Activated naive CD4-positive, alpha-beta T cell treated with anti-CD3 and anti-CD28 coated beads, Interleukin-2, amount 50 U/mL, for 24 hours (primary cell): Measurements from ENCODE around the gene GRHL3.

Experiments
- H3K27ac Mint-ChIP-seq: one replicate; pipeline ENCODE4 v1.8.0; 2021; ENCODE audit warnings: mild to moderate bottlenecking, mixed read lengths
- H3K27me3 Mint-ChIP-seq: one replicate; pipeline ENCODE4 v1.8.0; 2021; ENCODE audit warnings: mixed read lengths
- H3K36me3 Mint-ChIP-seq: one replicate; pipeline ENCODE4 v1.8.0; 2021; ENCODE audit warnings: mixed read lengths
- H3K4me1 Mint-ChIP-seq: one replicate; pipeline ENCODE4 v1.8.0; 2021; ENCODE audit warnings: mixed read lengths
- H3K4me3 Mint-ChIP-seq: one replicate; pipeline ENCODE4 v1.8.0; 2021; ENCODE audit warnings: mild to moderate bottlenecking, mixed read lengths
- H3K9me3 Mint-ChIP-seq: one replicate; pipeline ENCODE4 v1.8.0; 2021; ENCODE audit warnings: mixed read lengths

The GRHL3 gene

GRCh38 chr1:24384251-24385090 lies 65.3 kb downstream of the GRHL3 start:
- Mint-ChIP-seq H3K4me1 (peaks cover 16% of the 10 kb centered on the region), H3K27me3 (no peaks in the 10 kb centered on the region), H3K27ac (no peak overlapping the region), H3K36me3 (peaks cover 4% of the 10 kb centered on the region), H3K4me3 (no peak overlapping the region), H3K9me3 (no peaks in the 10 kb centered on the region)

DNA sequence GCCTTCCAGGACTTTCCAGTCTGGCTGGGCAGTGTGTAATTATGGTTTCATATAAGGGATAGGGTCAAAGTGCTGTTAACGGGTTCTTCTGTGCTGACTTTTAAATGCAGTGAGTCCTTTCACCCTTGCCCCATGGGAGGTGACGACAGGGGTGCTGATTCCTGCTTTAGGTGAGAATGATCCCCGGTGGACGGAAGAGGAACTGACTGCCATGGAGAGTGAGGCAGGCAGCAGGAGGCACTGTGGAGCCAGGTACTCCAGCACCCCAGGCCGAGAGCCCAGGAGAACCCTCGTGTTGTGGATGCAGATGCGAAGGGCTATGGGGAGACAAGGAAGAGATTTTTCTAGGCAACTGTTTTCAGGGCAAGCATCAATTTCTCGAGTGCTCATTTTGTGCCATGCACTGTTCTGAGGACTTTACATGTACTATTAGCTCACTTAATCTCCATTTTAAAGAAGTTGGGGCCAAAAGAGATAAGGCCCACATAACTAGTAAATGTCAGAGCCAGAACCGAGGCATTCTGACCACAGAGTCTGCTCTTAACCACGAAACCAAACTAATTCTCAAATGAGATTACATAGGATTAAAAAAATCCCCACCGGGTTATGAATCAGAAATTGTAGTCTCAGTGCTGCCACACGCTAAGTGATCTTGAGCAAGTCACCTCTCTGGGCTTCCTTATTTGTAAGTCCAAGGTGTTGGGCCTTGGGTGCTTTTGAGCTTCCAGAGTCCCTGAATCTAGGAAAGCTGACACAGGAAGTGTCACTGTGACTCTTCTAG lies 66.2 kb downstream of the GRHL3 start:
- Mint-ChIP-seq H3K4me3 (no peak overlapping the region), H3K36me3 (peaks cover 2% of the 10 kb centered on the region), H3K4me1 (peaks cover 16% of the 10 kb centered on the region), H3K27ac (no peak overlapping the region), H3K9me3 (no peaks in the 10 kb centered on the region), H3K27me3 (no peaks in the 10 kb centered on the region)

- no peaks in the 10 kb centered on the region for H3K27me3 Mint-ChIP-seq
- no peak overlapping the region for H3K27ac Mint-ChIP-seq
- H3K36me3 Mint-ChIP-seq, result peaks cover 2% of the 10 kb centered on the region
- H3K9me3 Mint-ChIP-seq, result no peaks in the 10 kb centered on the region
- no peak overlapping the region for H3K4me3 Mint-ChIP-seq
- peaks cover 19% of the 10 kb centered on the region for H3K4me1 Mint-ChIP-seq
Observed at GRCh38 chr1:24386241-24386640, 67.1 kb downstream of the GRHL3 start.

GRCh38 chr1:24386931-24387330 lies 67.8 kb downstream of the GRHL3 start:
- no peaks in the 10 kb centered on the region for H3K9me3 Mint-ChIP-seq
- H3K4me1 Mint-ChIP-seq, result peaks cover 26% of the 10 kb centered on the region
- peaks cover 2% of the 10 kb centered on the region for H3K36me3 Mint-ChIP-seq
- H3K27me3 Mint-ChIP-seq, result no peaks in the 10 kb centered on the region
- H3K27ac Mint-ChIP-seq, result no peak overlapping the region
- H3K4me3 Mint-ChIP-seq, result no peak overlapping the region

DNA sequence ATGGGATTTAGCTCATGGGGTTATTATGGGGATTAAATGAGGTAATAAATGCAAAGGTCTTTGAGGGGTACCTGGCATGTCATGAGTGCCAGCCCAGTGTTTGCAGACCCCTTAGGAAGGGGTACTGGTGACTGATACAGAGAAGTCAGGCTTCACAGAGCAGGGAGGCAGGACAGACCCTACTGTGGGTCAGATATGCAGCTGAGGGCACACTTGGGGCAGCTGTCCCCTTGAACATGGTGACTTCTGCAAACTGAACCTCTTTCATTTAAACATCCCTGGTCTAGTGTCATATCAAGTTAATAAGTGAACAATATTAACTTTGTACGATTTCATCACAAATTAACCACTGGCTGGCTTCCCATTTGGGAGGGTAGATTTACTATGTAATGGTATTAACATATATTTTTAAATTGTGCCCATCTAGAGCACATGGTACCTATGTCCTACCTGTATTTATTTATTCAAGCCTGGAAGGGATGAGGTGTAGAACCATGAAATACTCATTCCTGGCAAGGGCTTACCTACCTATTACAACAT lies 68.5 kb downstream of the GRHL3 start:
- no peaks in the 10 kb centered on the region for H3K27me3 Mint-ChIP-seq
- H3K36me3 Mint-ChIP-seq, result peaks cover 2% of the 10 kb centered on the region
- H3K4me3 Mint-ChIP-seq, result no peak overlapping the region
- no peaks in the 10 kb centered on the region for H3K9me3 Mint-ChIP-seq
- peaks cover 33% of the 10 kb centered on the region for H3K4me1 Mint-ChIP-seq
- H3K27ac Mint-ChIP-seq, result no peak overlapping the region

DNA sequence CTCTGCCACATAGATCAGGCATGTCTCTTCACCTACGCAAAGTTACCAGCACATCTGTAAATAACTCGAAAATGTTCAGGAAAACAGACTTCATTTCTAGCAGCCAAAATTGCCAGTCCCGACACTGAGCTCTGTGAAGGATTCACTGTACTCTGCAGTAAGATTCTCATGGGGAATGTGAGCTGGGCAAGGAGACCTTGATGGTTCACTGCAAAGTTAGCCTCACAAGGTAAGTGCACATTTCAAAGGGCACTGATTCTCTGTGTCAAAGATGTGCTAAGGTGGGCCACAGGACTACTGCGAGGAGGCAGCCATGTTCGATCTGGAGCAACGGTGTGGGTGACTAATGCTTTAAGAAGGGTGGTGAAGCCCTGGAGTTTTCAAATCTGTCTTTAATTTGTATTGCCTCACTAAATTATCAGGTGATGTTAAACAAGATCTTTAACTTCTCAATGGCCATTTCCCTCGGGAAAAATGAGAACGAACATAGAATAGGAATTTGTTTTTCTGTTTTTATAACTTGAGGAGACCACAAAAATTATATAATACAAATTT lies 69.3 kb downstream of the GRHL3 start:
- H3K27ac Mint-ChIP-seq, result no peak overlapping the region
- H3K36me3 Mint-ChIP-seq, result peaks cover 2% of the 10 kb centered on the region
- peaks cover 40% of the 10 kb centered on the region for H3K4me1 Mint-ChIP-seq
- H3K9me3 Mint-ChIP-seq, result no peaks in the 10 kb centered on the region
- no peak overlapping the region for H3K4me3 Mint-ChIP-seq
- no peaks in the 10 kb centered on the region for H3K27me3 Mint-ChIP-seq

- Mint-ChIP-seq H3K27me3 (no peaks in the 10 kb centered on the region), H3K9me3 (no peaks in the 10 kb centered on the region), H3K4me1 (peaks cover 46% of the 10 kb centered on the region), H3K27ac (no peak overlapping the region), H3K36me3 (peaks cover 2% of the 10 kb centered on the region), H3K4me3 (no peak overlapping the region)
Observed at GRCh38 chr1:24389231-24389678, 70.1 kb downstream of the GRHL3 start.

DNA sequence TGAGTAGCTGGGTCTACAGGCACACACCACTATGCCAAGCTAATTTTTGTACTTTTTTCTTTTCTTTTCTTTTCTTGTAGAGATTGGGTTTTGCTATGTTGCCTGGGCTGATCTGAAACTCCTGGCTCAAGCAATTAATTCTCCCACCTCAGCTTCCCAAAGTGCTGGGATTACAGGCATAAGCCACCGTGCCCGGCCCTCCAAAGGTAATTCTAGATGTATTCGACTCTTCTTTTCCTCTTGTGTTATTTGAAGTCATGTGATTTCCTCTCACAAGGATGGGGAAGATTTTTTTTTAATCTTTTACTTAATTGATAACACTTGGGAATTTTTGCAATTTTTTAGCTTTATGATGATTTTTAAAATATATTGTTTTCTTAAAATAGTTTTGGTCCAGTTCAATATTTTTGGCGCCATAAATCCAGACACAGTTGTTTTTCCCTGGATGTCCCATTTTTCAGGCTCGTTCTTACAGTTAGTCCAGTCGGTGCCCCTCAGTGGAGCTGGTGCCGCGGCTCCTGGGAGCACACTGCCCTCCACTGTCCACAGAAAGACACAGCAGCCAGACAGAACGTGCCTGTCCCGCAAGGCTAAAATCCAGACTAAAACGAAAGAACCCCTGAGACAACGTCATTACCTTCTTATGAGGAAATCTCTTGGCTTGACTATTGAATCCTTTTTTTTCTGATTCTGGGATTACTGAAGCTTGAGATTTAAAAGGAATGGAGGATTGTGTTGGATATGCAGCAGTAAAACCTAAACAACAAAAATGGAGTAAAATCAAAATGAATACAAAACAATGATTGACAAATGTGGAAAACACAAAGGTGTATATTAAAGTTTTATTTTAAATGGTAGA lies 72.0 kb downstream of the GRHL3 start:
- Mint-ChIP-seq H3K9me3 (no peaks in the 10 kb centered on the region), H3K4me1 (peaks cover 43% of the 10 kb centered on the region), H3K4me3 (peak overlapping the region; percentile 79), H3K36me3 (peaks cover 2% of the 10 kb centered on the region), H3K27me3 (no peaks in the 10 kb centered on the region), H3K27ac (peak overlapping the region; percentile 95)

DNA sequence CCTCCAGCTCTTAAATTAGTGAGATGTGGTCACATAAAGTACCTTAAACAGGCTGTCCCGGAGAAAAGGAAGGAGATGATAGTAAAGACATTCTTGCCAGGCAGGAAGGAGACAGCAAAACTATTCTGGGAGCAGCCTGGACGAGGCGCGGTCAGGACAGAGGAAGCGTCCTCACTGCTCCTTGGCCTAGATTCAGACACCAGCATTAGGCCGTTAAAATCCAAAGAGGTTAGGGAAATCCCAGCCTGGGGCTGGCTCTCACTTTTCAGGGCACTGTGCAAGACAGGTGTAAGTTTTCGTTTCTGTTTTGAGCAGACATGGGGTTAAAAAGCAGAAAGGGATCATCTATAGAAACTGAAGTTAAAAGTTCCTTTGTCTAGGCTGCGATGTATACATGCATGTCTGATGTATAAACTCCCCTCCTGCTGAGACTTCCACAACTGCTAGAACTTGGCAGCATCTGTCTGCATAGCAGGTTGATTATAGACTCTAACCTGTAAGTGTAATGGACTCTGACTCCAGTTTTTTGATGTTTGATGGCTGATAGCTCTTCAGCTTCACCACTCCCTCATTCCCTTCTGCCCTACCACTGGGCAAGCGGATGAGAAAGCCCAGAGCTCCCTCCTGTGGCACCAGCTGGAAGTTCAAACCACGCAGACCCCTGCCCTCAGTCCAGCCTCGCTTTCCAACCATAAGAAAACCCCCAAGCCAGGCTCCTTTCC lies 72.9 kb downstream of the GRHL3 start:
- Mint-ChIP-seq H3K4me3 (peak overlapping the region; percentile 79), H3K36me3 (no peaks in the 10 kb centered on the region), H3K27ac (peak overlapping the region; percentile 95), H3K9me3 (no peaks in the 10 kb centered on the region), H3K4me1 (peaks cover 43% of the 10 kb centered on the region), H3K27me3 (no peaks in the 10 kb centered on the region)

DNA sequence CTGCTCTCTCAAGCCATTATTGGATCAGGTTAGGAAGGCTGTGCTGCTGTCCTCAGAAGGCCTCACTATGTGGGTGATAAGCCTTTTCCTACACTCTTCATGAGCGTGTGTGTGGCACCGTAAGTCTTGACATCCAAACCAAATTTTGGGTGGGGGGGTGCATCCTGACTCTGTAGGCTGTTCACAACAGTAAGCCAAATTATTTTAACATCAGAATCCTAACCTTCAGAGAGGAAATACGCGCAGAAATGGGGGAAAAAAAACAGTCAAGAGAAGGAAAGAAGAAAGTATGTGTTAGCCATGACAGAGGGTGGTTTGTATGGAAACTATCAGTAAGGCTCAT lies 73.4 kb downstream of the GRHL3 start:
- Mint-ChIP-seq H3K9me3 (no peaks in the 10 kb centered on the region), H3K4me1 (peaks cover 43% of the 10 kb centered on the region), H3K27ac (peak overlapping the region; percentile 95), H3K27me3 (no peaks in the 10 kb centered on the region), H3K36me3 (no peaks in the 10 kb centered on the region), H3K4me3 (peak overlapping the region; percentile 79)

- Mint-ChIP-seq H3K27me3 (no peaks in the 10 kb centered on the region), H3K4me1 (peaks cover 43% of the 10 kb centered on the region), H3K9me3 (no peaks in the 10 kb centered on the region), H3K36me3 (no peaks in the 10 kb centered on the region), H3K4me3 (peak overlapping the region; percentile 79), H3K27ac (peak overlapping the region; percentile 95)
Observed at GRCh38 chr1:24392982-24393650, 74.0 kb downstream of the GRHL3 start.

DNA sequence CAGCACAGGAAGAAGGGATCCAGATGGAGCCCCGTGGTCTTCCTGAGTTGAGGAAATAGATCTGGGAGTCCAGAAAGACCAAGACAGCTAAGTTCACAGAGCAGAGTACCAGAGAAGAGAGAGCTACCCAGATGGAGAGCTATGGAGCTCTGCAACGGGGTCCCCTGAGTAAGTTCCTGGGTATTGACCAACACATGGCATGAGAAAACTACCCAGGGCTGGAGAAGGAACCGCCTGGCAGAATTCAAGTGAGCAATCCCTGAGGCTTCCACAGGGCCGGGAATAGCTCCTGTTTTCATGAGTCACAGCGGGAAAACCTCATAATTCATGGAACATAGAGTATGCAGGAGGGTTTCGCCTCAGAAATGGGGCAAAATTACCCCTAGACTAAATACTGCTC lies 74.7 kb downstream of the GRHL3 start:
- peak overlapping the region; percentile 95 for H3K27ac Mint-ChIP-seq
- no peaks in the 10 kb centered on the region for H3K9me3 Mint-ChIP-seq
- H3K4me1 Mint-ChIP-seq, result peaks cover 43% of the 10 kb centered on the region
- H3K4me3 Mint-ChIP-seq, result no peak overlapping the region
- H3K27me3 Mint-ChIP-seq, result no peaks in the 10 kb centered on the region
- H3K36me3 Mint-ChIP-seq, result no peaks in the 10 kb centered on the region

- Mint-ChIP-seq H3K9me3 (no peaks in the 10 kb centered on the region), H3K36me3 (peaks cover 4% of the 10 kb centered on the region), H3K4me3 (no peak overlapping the region), H3K27me3 (no peaks in the 10 kb centered on the region), H3K4me1 (peaks cover 6% of the 10 kb centered on the region), H3K27ac (no peak overlapping the region)
Observed at GRCh38 chr1:24400065-24400464, 80.9 kb downstream of the GRHL3 start.

DNA sequence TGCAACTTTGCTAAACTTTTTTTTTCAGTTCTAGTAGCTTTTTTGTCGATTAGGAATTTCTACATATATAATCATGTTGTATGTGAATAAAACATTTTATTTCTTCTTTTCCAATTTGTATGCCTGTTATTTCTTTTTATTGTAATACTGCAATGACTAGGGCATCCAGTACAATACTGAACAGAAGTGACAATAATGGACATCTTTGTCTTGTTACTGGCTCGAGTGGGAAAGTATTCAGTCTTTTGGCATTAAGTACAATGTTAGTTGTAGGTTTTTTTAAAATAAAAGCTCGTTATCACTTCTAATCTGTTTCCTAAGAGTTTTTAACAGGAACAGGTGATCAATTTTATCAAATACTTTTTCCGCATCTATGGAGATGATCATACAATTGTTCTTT lies 84.6 kb downstream of the GRHL3 start:
- Mint-ChIP-seq H3K9me3 (no peaks in the 10 kb centered on the region), H3K4me1 (peaks cover 5% of the 10 kb centered on the region), H3K27me3 (no peaks in the 10 kb centered on the region), H3K4me3 (no peak overlapping the region), H3K27ac (no peak overlapping the region), H3K36me3 (peaks cover 7% of the 10 kb centered on the region)
